ENCODE measurements around the gene PITPNB.

- TF ChIP-seq DNMT1 (CRISPR knock-in tag; IDR thresholded peaks at IDR 0.05) (no peak), CTCF (CRISPR knock-in tag; IDR thresholded peaks at IDR 0.05) (no peak), ATAD3A (CRISPR knock-in tag; IDR thresholded peaks at IDR 0.05) (no peak), SP2 (CRISPR knock-in tag; IDR thresholded peaks at IDR 0.05) (no peak), KDM5B (CRISPR knock-in tag; IDR thresholded peaks at IDR 0.05; ENCODE audit: borderline replicate concordance) (no peak), POLR2A (IDR thresholded peaks at IDR 0.05; ENCODE audit: insufficient read depth in 1 of 2, low read depth in 2 of 2, low read length in 2 of 2) (no peak), HCFC1 (IDR thresholded peaks at IDR 0.05; ENCODE audit: low read depth, low read length) (no peak), ZNF430 (CRISPR knock-in tag; IDR thresholded peaks at IDR 0.05) (no peak)
These were observed 43.1 kb downstream of the PITPNB start for GRCh38 chr22:27875951-27876350.
